Measurements from ENCODE around the gene SPATA25.
"Not testable (repeated sequence)": the region's sequence is repeated elsewhere in the genome, so short reads cannot be mapped to it uniquely, and the experiment has no call there.

Gene SPATA25

DNA sequence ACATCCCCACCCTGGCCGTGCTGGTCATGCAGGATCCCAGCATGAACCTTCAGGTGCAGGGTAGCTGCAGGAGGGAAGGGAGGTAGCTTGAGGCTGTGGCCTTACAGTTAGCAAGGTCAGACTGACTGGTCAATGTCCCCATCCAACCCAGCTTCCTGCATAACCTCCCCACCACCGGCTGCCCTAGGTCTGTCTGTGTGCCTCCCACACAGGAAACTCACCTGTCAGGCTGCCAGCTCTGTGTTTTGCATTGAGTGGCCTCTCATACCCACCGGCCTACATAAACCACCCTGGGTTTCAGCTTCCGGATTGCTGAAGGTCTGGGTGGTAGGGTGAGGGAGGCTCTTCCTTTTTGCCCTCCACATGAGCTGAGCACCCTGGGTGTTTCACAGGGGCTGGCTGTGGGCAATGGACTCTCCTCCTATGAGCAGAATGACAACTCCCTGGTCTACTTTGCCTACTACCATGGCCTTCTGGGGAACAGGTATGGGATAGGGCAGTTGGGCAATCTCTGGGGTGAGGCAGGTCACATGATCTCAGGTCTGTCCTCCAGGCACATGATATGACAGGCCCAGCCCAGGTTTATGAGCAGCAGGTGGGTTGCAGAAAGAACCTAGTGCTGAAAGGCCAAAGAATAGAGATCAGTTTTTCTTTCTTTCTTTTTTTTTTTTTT lies 5.5 kb upstream of the SPATA25 start:
- DNase-seq, result no peak

DNA sequence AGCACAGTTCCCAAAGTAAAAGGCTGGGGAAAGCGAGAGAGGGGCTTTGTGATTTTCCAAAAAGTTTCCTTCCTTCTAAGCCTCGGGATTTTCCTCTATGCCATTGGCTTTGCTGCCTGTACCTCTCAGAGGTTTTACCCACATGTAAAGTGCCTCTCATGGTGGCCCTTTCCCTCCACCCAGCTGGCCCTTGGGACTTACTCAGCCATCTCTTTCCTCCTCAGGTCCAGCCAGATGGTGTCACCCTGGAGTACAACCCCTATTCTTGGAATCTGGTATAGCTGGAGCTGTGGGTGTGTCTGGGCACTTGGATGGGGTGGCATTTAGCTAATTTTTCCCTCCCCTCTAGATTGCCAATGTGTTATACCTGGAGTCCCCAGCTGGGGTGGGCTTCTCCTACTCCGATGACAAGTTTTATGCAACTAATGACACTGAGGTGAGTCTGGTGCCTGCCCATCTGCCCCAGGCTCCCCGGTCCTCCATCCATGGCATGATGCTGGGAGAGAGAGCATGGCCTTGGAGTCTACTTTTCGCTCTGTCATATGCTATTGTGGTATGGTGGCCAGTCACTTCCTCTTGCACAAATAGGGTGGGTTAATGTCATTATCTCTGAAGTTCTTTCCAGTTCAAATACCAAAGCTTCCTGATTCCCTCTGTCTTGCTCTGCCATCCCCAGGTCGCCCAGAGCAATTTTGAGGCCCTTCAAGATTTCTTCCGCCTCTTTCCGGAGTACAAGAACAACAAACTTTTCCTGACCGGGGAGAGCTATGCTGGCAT lies 4.8 kb upstream of the SPATA25 start:
- peak; percentile 50 for DNase-seq

DNA sequence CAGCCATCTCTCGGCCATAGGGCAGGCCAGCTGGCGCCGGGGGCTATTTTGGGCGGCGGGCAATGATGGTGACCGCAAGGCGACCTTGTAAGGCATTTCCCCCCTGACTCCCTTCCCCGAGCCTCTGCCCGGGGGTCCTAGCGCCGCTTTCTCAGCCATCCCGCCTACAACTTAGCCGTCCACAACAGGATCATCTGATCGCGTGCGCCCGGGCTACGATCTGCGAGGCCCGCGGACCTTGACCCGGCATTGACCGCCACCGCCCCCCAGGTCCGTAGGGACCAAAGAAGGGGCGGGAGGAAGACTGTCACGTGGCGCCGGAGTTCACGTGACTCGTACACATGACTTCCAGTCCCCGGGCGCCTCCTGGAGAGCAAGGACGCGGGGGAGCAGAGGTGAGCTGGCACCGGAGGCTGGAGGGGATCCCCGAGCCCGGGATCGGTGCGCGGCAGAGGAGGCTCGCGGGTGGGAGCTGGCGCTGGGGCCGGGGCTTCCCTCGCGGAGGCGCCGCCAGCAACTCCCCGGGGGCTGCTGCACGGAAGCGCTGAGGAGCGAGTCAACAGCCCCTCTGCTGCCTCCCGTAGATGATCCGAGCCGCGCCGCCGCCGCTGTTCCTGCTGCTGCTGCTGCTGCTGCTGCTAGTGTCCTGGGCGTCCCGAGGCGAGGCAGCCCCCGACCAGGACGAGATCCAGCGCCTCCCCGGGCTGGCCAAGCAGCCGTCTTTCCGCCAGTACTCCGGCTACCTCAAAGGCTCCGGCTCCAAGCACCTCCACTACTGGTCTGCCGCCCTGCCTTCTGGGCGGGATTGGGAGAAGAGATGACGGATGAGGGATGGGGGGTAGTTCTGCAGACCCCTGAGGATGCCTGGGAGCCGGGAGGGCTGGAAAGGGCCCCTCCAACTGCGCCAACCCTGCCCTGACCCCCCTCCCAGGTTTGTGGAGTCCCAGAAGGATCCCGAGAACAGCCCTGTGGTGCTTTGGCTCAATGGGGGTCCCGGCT lies 3.9 kb upstream of the SPATA25 start, which contains the start of the genes CTSA and NEURL2:
TSS of gene CTSA (plus strand) at position 351 of the 999 bp plus-strand sequence. CDS start at position 585, 234 bp downstream.
TSS of gene NEURL2 (minus strand) at position 224 of the 999 bp plus-strand sequence. CDS start at position 7, 217 bp downstream.
- DNase-seq, result peak; percentile 86

DNA sequence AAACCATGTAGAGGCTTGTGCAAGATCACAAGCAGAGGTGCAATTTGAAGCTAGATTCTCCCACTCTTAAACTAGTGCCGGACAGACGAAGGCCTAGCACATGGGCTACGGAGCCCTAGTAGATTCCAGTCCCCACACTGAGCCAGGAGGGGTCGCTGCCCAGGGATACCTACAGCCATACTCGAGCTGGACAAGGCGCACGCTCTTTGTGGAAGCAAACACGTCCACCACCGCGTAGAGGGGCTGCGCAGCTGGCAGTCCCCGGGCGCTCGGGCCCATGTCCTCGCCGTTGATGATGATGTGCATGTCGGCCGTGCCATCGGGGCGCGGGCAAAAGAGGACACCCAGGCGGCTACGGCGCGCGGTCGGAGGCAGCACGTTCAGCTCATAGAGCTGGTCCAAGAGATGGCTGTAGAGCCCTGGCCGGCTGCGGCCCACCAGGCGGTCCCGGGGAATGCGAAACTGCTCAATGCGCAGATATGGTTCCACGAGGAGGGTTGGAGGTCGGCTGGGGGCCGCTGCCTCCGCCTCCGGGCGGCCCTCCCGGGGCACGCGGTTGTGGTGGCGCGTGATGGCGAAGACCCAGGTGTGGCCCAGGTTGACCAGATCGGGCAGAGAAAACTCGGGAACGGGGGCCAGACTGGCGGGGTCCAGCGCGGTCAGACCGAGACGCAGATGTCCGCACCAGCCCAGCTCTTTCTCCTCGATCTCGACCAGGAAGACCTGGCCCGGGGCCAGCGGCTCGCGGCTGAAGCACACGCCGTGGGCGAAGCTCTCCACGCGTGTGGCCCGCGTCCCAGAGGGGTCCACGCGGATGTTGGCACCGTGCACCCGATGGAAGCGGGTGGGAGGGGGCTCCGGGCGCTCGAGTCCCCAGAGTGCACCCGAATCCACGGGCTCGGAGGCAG lies 2.9 kb upstream of the SPATA25 start:
- DNase-seq, result peak; percentile 54

DNA sequence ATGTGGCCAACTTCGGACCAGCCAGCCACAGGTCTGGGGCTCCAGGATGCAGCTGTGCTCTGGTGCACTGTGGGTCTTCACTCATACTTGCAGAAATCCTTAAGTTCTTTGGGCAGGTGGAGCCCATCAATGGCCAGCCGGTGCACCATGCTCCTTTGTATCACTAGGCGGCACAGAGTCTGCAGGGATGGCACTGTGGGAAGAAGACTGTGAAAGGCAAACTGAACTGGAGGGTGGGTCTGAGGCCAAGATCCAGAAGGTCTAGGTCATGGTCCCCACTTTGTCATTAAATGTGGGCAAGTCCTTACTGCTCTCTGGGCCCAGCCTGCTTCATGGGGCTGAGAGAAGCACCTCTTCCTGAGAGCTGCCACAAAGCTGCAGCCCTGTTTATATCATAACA lies 1.3 kb upstream of the SPATA25 start:
- no peak for DNase-seq

DNA sequence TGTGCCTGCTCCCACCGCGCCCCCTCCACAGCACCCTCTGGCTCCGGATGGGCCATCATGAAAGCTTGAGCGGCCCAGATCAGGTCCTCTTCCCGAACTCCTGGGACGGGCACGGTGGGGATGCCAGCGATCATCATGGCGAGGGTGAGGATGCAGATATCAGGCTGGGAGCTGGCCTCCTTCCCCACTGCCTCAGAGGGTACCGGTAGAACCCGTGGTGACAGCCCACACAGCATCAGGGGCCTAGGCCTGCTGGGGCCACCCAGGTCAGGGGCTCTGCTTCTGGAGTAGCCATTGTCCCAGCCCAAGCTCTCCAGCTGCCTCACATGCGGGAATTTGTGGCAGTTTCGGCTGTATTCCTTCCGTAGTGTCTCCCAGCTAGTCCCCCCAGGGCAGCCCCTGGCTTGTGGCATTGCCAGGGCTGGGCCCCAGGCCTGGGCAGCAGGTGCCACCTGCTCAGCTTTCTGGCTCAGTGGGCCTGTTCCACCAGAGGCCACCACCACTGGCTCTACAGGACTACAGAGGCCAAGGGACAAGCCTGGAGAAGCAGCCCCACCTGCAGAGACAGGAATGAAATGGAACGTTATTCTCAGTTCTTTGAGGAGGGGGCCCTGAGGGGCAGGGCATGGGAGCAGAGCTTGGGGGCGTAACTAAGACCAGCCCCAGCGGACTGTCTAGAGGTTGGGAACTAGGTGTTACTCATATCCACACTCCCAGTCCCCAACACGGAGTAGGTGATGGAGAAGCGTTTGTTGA lies 654 bp downstream of the SPATA25 start:
- no peak for DNase-seq

DNA sequence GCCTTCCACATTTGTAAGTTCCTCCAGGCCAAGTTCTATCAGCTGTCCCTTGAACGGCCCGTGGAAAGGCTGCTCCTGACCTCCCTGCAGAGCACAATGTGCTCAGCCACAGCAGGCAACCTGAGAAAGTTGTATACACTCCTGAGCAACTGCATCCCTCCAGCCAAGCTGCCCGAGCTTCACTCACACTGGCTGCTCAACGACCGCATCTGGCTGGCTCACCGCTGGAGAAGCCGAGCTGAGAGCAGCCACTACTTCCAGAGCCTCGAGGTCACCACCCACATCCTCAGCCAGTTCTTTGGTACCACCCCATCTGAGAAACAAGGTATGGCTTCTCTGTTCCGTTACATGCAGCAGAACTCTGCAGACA lies 4.3 kb downstream of the SPATA25 start:
- DNase-seq, result no peak

DNA sequence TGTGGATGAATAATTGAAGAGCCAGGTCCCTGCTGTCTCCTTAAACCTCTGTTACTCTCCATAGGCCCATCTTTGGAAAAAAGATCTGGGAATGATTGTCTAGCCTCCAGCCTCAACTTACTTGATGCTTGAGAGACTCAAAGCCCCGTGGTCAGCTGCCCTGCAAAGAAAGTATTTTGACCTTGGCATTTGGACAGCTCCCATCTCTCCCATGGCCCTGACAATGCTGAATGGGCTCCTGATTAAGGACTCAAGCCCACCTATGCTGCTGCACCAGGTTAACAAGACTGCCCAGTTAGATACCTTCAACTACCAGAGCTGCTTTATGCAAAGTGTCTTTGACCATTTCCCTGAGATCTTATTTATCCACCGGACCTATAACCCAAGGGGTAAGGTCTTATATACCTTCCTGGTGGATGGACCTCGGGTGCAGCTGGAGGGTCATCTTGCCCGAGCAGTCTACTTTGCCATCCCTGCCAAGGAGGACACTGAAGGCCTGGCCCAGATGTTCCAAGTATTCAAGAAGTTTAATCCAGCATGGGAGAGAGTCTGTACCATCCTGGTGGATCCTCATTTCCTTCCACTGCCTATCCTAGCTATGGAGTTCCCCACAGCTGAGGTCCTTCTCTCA lies 4.8 kb downstream of the SPATA25 start:
- DNase-seq, result no peak

DNA sequence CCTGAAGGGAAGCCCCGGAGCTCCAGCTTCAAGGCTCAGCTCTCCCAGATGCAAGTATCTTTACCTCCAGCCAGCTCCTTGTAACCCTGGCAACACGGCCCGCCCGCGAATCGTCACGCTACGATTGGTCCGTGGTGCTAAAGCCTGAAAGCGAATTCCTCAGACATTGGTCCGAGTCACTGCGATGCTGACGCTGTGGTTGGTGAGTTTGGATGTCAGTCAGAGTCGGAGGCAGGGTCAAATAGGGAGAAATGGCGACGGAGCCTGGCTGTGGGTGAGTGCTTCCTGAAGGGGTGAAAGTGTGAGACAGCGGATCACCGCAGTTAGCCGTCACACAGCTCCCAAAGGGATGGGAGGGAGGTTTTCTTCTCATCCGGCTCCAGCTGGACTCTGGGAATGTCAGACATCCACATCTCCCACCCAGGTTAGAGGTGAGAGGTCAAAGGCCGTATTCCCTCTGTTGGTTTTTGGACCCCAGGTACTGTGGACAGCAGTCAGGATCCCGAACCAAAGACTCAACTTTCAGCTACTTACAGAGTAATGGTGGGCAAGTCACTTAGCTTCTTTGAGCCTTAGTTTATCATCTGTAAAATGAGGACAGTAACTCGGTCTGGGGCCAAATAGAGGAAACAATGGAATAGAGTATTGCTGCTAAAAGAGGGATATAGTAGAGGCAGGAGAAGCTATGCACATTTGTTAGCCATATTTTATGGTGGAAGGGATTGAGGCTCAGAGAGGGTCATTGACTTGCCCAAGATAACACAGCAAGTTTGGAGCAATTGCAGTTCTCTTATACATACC lies 6.2 kb downstream of the SPATA25 start, which contains the start of gene ZSWIM1:
TSS of gene ZSWIM1 (plus strand) at position 240 of the 801 bp plus-strand sequence. CDS start 1,366 bp downstream, outside the sequence.
- peak; percentile 96 for DNase-seq

DNA sequence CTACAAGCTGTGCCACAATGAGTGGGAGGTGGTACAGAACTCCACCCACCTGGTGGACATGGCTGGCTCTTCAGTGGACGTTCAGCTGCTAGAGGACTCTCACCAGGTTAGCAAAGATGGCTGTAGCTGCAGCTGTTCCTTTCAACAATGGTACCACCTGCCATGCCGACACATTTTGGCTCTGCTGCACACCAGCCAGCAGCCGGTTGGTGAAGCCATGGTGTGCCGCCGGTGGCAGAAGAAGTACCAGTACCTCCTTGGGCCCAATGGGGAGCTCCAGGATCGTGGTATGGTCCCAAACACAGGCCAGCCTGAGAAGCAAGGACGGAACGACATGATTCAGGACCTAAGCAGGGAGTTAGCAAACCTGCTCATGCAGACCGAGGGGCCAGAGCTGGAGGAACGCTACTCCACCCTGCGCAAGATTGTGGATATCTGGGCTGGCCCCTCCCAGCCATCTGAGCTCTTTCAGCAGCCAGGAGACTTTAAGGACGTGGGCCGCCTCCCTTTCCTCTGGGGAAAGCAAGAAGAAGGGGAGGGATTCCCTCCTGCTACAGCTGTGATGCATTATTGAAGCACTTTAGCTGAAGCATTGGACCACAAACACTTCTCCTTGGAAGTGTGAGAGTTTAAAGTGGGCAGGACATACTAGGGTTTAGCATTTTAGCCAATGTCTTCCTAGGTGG lies 9.2 kb downstream of the SPATA25 start:
- DNase-seq, result no peak

DNA sequence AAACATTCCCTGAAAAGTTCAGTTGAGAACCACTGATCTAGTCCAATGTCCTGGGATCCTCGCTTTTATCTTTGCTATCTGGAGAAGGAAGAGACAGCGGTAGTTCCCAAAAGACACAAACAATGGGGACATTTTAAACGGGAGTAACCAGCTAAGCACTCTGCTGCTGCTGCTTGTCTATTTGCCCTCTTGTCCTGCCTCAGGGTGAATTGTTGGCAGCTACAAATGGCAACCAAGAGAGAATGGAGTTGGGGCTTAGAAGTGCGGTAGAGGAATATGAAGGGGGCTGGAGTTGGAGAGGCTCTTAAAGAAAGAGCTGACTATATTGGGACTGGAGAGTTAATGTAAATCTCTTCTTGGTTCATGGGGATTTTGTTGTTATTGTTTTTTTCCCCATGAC lies 12.8 kb downstream of the SPATA25 start:
- no peak for DNase-seq

DNA sequence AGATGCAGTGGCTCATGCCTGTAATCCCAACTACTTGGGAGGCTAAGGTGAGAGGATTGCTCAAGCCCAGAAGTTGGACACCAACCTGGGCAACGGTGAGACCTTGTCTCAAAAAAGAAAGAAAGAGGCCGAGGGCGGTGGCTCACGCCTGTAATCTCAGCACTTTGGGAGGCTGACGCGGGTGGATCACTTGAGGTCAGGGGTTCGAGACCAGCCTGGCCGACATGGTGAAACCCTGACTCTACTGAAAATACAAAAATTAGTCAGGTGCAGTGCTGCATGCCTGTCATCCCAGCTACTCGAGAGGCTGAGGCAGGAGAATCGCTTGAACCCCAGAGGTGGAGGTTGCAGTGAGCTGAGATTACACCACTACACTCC lies 13.3 kb downstream of the SPATA25 start:
- not testable (repeated sequence) for DNase-seq

DNA sequence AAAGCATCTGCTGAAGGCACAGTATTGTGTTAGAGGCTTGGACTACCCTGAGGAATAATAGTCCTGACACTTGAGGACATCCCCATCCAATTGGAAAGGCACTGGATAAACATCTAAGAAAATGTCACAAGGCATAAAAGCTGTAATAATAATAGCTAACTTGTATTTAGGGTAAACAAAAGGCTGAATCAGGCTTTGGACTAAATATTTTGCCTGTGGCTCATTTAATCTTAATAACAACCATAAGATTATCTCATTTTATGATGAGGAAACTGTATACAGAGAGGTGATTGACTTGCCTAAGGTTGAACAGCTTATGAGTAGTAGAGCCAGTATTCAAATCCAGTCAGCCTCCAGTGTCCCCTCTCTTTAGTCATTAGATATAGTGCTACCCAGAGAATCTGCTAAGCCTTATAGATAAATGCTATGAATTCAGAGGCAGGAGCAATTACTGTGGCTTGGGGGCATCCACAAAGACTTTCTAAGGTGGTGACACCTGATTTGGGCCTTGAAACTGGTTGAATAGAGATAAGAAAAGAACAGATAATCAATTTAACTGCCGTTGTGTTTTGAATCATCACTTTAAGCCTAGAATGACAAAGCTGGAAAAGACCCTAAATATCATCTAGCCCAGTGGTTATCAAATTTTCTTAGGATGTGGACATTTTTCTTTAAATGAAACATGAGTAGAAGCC lies 13.9 kb downstream of the SPATA25 start:
- peak; percentile 66 for DNase-seq

DNA sequence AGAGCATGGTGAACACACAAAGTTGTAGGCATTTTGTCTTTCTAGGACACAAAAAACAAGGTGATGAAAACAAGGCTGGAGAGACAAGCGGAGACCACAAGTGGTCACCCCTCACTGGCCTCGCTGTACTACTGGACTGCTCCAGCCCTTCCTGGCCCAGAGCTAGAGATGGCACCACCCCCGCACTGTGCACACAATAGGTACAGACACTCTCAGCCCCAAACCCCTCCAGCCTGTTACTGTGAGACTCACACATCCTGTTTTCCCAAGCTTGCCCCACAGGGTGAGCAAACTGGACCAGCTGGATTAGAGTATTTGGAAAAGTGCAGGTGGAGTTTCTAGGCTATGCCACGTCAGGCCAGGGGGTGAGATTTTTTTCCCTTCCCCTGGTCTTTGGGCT lies 14.8 kb downstream of the SPATA25 start:
- DNase-seq, result no peak

DNA sequence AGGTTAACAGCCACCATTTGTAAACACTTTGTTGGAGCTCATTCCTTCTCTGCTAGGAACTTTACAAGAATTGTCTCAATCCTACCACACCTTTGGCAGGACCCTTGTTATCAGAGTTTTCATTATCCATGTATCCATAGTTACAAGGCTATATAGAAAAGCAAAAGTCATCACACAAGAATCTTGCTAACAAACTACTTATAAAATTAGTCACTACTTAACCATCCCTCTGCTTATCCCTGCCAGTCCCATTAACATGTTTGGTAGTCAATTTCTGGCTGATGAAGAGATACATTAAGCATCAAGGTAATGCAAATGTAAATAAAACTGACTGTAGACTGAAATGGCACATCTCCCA lies 19.6 kb downstream of the SPATA25 start:
- DNase-seq, result peak; percentile 75

DNA sequence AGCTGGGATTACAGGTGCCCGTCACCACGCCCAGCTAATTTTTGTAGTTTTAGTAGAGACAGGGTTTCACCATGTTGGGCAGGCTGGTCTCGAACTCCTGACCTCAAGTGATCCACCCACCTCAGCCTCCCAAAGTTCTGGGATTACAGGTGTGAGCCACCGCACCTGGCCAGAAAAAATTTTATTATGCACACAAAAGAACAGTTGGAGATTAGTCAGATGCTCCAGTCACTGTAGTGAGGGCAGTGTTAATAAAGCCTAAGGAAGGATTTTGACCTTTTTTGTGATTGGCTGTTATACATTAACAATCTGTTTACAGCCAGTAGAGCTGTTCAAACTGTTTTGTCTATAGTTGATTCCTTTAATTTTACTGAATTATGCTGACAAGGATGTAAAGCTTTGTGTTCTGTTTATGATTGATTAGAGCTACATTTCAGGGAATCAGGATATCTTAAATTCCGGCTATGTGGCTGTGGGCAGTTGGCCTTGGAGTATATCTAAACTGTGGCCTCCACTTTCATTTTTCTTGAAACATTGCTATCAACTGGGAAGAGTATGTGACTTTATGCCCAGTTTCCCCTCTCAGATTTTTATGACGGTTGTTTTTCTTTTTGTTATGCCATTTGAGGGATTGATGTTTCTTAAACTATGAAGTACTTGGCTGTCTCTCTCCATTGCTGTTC lies 20.1 kb downstream of the SPATA25 start:
- DNase-seq, result no peak

DNA sequence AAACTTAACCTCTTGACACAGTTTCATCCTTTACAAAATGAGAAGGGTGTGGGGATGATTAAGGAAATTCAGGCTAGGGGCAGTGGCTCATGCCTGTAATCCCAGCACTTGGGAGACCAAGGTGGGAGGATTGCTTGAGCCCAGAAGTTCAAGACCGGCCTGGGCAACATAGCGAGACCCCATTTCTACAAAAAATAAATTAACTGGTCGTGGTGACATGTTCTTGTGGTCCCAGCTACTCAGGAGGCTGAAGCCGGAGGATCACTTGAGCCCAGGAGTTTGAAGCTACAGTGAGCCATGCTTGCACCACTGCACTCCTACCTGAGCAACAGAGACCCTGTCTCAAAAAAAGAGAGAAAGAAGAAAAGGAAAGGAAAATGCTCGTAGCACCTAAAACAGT lies 21.0 kb downstream of the SPATA25 start:
- no peak for DNase-seq
